Pancreas (tissue), 10 donors: ENCODE data around the gene TNFSF15. TPM values are rescaled to one million over a fixed set of nuclear protein-coding genes. Genes with fewer than 3 reads are reported as not detected.

ENCODE experiments used
- ATAC-seq, 4 donors: fragments of 200-7000 bp; cut with Tn5 transposase; one replicate each; pipeline versions ENCODE4 v1.8.0 to v1.9.1; 2020; ENCODE audit warnings: mild to moderate bottlenecking in 4 of 4, moderate library complexity in 4 of 4
- DNase-seq, 6 donors: peaks; one replicate each; pipeline ENCODE4 v3.0.0-alpha.2; 2020
- FAIRE-seq: peaks from 2 replicates; lab custom pipeline; 2012; peaks lifted over from hg19 to GRCh38; lab: Jason Lieb, UNC
- H3K27ac ChIP-seq, 4 donors: fragments of 200-600 bp; sonication (generic); 1 replicate in 3 of 4; 2 replicates in 1 of 4; pipeline versions ENCODE4 v1.5.0 to v1.8.0; 2020
- H3K27me3 ChIP-seq, 4 donors: fragments of 200-600 bp; one replicate each; pipeline ENCODE4 v1.8.0; 2021
- H3K36me3 ChIP-seq, 3 donors: fragments of 200-600 bp; sonication (generic) in 1 of 3; one replicate each; pipeline versions ENCODE4 v1.5.0 to v1.8.0; 2020 to 2021
- H3K4me1 ChIP-seq, 3 donors: fragments of 200-600 bp; one replicate each; pipeline ENCODE4 v1.8.0; 2021
- H3K4me3 ChIP-seq, 4 donors: fragments of 200-600 bp; sonication (generic) in 2 of 4; one replicate each; pipeline versions ENCODE4 v1.5.0 to v1.8.0; 2020 to 2021
- H3K9me3 ChIP-seq, 4 donors: fragments of 200-600 bp; one replicate each; pipeline ENCODE4 v1.8.0; 2021
- WGBS, 2 donors: extraction: QIAGEN DNeasy Blood & Tissue Kit; methylation state at CpG; one replicate each; pipeline ENCODE4 v1.1.7; 2013; 5-methylcytosine and 5-hydroxymethylcytosine counted together
- intact Hi-C, 3 donors: fragments of 100-400 bp; cut with DNase I; formaldehyde crosslinking; loops; one replicate each; pipeline versions ENCODE4 v1.11.1 to v1.14.2; 2022
- polyA plus RNA-seq, 2 donors: library from polyadenylated mRNA; stranded (reverse); fragments of 200-250 nt; gene quantifications; one replicate each; pipeline ENCODE4 v1.2.3, GENCODE V29; 2013
- total RNA-seq, 6 donors: library from RNA; stranded (reverse); fragmentation: NEBNext Ultra II Directional in 4 of 6; extraction: Animal tissue kit (Norgen Biotek cat#: 25700) in 4 of 6; gene quantifications; one replicate each; pipeline versions ENCODE4 v1.2.1 to v1.2.4, GENCODE V29; 2021 to 2023
- TF ChIP-seq, protein P1 (sequence below), 4 donors: fragments of 200-600 bp; sonication (generic) in 3 of 4; IDR thresholded peaks; one replicate each; pipeline versions ENCODE4 v1.5.0 to v1.8.0; 2021; ENCODE audit warnings: antibody characterized with exemption in 4 of 4
- donor health status: healthy with polysubstance abuse.
- donor health status: DM: no; HTN: no; CAD: no; lungs with moderate emphysema.
- donor health status: DM: no; HTN: no; CAD: no.
- donor health status: control.
- donor health status: control.
- donor health status: Bipolar disorder and iron deficiency.
- donor health status: DM: yes; HTN: yes; CAD: no.
- donor health status: DM: no; HTN: no; CAD: no.
- donor health status: DM: no; HTN: no; CAD: no.
- donor health status: DM: yes; HTN: yes; CAD: no.

TNFSF15 gene
- total and polyA plus RNA-seq, 8 donors = 0.04 to 1.7 (median 0.12) TPM

DNA sequence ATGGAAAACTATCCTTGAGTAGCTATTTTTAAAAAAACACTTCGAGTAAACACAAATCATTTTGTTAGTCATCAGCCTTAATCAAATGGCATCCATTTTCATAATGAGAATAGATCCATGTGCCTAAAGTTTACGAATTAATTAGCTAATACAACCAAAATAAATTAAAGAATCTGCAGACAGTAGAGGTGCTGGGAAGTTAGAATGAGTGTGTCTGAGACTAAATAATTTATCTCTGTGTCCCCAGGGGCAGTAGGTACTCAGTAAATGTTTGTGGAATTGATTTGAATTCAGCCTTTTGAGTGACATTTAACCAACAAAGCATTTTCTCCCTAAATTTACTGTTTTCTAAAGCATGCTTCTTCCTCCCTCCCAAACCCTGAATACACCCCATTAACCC, 18.6 kb downstream of the TNFSF15 start:
- no peak for DNase-seq
- H3K4me1 ChIP-seq = no peaks in the 10 kb centered on the region
- WGBS, 2 donors = 64 to 75% methylated on average over 2 of the region's 2 CpGs
- no peak for FAIRE-seq
- TF ChIP-seq, protein P1, sequence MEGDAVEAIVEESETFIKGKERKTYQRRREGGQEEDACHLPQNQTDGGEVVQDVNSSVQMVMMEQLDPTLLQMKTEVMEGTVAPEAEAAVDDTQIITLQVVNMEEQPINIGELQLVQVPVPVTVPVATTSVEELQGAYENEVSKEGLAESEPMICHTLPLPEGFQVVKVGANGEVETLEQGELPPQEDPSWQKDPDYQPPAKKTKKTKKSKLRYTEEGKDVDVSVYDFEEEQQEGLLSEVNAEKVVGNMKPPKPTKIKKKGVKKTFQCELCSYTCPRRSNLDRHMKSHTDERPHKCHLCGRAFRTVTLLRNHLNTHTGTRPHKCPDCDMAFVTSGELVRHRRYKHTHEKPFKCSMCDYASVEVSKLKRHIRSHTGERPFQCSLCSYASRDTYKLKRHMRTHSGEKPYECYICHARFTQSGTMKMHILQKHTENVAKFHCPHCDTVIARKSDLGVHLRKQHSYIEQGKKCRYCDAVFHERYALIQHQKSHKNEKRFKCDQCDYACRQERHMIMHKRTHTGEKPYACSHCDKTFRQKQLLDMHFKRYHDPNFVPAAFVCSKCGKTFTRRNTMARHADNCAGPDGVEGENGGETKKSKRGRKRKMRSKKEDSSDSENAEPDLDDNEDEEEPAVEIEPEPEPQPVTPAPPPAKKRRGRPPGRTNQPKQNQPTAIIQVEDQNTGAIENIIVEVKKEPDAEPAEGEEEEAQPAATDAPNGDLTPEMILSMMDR (IDR thresholded peaks at IDR 0.05) = no peak
- no peak for ATAC-seq
- intact Hi-C loops = no loop called here
- no peaks in the 10 kb centered on the region for H3K27me3 ChIP-seq
- no peaks in the 10 kb centered on the region for H3K36me3 ChIP-seq
- H3K27ac ChIP-seq = no peak overlapping the region
- no peaks in the 10 kb centered on the region for H3K9me3 ChIP-seq
- H3K4me3 ChIP-seq = no peak overlapping the region

DNA sequence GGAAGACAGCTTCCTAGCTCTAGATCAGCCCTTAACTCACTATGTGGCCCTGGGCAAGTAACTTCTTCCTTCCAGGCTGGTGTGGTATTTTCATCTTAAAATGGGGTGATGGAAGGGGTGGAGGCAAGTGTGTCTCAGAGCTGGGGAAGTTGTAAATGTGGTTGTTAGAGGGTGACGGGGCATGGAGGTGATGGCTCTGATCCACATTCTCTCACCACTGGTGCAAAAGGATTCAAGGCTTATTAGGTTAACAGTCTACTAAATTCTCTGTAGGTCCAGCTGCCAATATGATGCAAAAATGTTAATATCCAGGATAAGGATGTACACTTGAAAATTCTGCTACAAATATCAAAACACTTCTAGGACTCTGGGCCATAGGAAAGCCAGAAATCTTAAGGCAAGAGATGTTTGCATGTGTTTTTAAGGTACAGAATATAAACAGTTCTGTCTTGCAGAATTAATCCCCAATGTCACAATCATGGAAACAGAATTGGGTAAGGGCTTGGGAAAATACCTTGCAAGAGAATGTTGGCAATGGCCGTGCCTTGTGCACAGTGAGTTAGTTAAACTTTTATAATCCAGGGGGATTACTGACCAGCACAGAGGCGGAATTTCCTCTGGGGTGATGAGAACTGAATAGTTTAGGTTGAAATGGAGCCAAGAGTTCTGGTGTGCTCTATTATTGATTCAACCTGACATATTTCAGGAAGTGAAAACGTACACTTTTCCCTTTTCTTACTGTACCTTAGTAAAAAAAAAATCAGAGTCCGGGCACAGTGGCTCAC, 19.8 kb downstream of the TNFSF15 start:
- TF ChIP-seq, protein P1 (IDR thresholded peaks at IDR 0.05) = no peak
- no peaks in the 10 kb centered on the region for H3K4me1 ChIP-seq
- 45 to 52% methylated on average over 5 of the region's 5 CpGs for WGBS, 2 donors
- H3K4me3 ChIP-seq = no peak overlapping the region
- peak overlapping the region in 1 of 4 donors; percentile 24 for H3K27ac ChIP-seq
- ATAC-seq (peak; percentile 71 to 91 (median 80)), FAIRE-seq (no peak), DNase-seq (peak in 2 of 6 donors; percentile 9 to 23)
- no peaks in the 10 kb centered on the region for H3K27me3 ChIP-seq
- no peaks in the 10 kb centered on the region for H3K36me3 ChIP-seq
- no peaks in the 10 kb centered on the region for H3K9me3 ChIP-seq
- intact Hi-C loops = no loop called here

DNA sequence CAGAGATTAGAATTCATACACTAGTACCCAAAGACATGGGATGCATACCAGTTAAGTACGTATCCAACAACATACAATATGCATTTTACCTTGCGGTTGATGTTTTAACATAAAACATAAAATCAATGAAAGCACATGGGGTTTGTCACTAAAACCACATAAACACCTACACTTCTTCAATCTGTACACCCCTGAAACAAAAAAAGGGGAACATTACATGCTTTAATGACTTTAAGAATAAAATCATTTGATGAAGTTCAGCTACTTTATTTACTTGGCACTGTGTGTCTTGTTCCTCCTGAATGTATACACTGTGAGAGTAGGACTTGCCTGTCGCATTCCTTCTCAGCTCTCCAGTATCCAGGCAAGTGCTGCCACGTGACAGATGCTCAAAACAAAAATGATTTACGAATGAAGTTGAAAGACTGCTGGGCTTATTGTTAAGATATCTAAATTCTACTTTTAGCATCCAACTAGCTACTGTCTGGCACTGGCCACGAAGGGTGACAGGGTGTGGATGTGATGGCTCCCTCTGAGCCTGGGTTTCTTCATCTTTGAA, 21.0 kb downstream of the TNFSF15 start:
- ATAC-seq (no peak), FAIRE-seq (no peak), DNase-seq (no peak)
- Histone ChIP-seq H3K36me3 (no peaks in the 10 kb centered on the region), H3K27me3 (no peaks in the 10 kb centered on the region), H3K9me3 (no peaks in the 10 kb centered on the region), H3K4me1 (peaks cover 0 to 4% (median 3%) of the 10 kb centered on the region in 3 donors), H3K27ac (peak overlapping the region in 1 of 4 donors; percentile 24), H3K4me3 (no peak overlapping the region)
- TF ChIP-seq, protein P1 (IDR thresholded peaks at IDR 0.05) = no peak
- intact Hi-C loops = no loop called here
- 60 to 65% methylated on average over 6 of the region's 6 CpGs for WGBS, 2 donors

DNA sequence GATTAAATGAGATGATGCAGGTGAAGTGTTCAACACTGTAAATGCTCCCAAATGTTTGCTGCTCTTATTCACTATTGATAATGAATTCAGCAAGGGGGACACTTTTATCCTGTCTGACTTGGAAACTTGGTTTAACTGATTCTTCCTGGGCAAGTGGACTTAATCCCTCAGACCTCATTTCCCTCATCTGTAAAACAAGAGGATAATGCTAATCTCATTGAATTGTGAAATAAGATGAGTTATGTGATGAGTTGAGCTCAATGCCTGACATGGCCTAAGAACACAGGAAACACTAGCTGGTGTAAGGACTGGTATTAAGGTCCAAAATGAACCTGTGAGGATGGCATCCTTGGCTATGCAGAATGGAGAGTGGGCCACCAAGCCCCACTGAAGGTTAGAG, 23.3 kb downstream of the TNFSF15 start:
- H3K4me3 ChIP-seq = no peak overlapping the region
- TF ChIP-seq, protein P1 (IDR thresholded peaks at IDR 0.05) = no peak
- H3K9me3 ChIP-seq = no peaks in the 10 kb centered on the region
- no peak overlapping the region for H3K27ac ChIP-seq
- no peak for ATAC-seq
- no peaks in the 10 kb centered on the region for H3K36me3 ChIP-seq
- peaks cover 0 to 11% (median 4%) of the 10 kb centered on the region in 3 donors for H3K4me1 ChIP-seq
- no peak for FAIRE-seq
- DNase-seq = no peak
- intact Hi-C loops = no loop called here
- H3K27me3 ChIP-seq = no peaks in the 10 kb centered on the region
